Stimulated activated CD4-positive, alpha-beta T cell treated with anti-CD3 and anti-CD28 coated beads, Interleukin-12 subunit alpha, Interleukin-12 subunit beta, amount 100 ng/mL, for 4 hours (primary cell): ENCODE results near the gene KCNMB2.

Source experiments
- DNase-seq: peaks from one replicate; pipeline ENCODE4 v3.0.0-alpha.2; 2020

The KCNMB2 gene

GRCh38 chr3:178583963-178584575 is 47.8 kb downstream of the KCNMB2 start:
- no peak for DNase-seq

- no peak for DNase-seq
These were observed 48.6 kb downstream of the KCNMB2 start for GRCh38 chr3:178584722-178585380.

- no peak for DNase-seq
These were observed 49.2 kb downstream of the KCNMB2 start for GRCh38 chr3:178585454-178585853.

GRCh38 chr3:178586076-178586475 is 49.8 kb downstream of the KCNMB2 start:
- DNase-seq, result no peak

- DNase-seq, result no peak
These were observed 52.4 kb downstream of the KCNMB2 start for GRCh38 chr3:178588628-178589027.

GRCh38 chr3:178593786-178594185 is 57.5 kb downstream of the KCNMB2 start:
- DNase-seq, result no peak

GRCh38 chr3:178597371-178597770 is 61.1 kb downstream of the KCNMB2 start:
- DNase-seq, result no peak

- DNase-seq, result no peak
These were observed 66.6 kb downstream of the KCNMB2 start for GRCh38 chr3:178602856-178603255.

- no peak for DNase-seq
These were observed 67.5 kb downstream of the KCNMB2 start for GRCh38 chr3:178603735-178604134.

GRCh38 chr3:178618197-178618596 is 82.0 kb downstream of the KCNMB2 start:
- no peak for DNase-seq

- DNase-seq, result no peak
These were observed 82.7 kb downstream of the KCNMB2 start for GRCh38 chr3:178618896-178619295.

- no peak for DNase-seq
These were observed 87.5 kb downstream of the KCNMB2 start for GRCh38 chr3:178623666-178624255.

- DNase-seq, result no peak
These were observed 88.0 kb downstream of the KCNMB2 start for GRCh38 chr3:178624276-178624675.

- DNase-seq, result no peak
These were observed 88.9 kb downstream of the KCNMB2 start for GRCh38 chr3:178625053-178625600.

GRCh38 chr3:178628037-178628436 is 91.8 kb downstream of the KCNMB2 start:
- no peak for DNase-seq

GRCh38 chr3:178629430-178630178 is 93.4 kb downstream of the KCNMB2 start:
- no peak for DNase-seq

- DNase-seq, result no peak
These were observed 95.7 kb downstream of the KCNMB2 start for GRCh38 chr3:178631950-178632349.

- DNase-seq, result no peak
These were observed 98.7 kb downstream of the KCNMB2 start for GRCh38 chr3:178634975-178635374.

GRCh38 chr3:178637802-178638201 is 101.6 kb downstream of the KCNMB2 start:
- DNase-seq, result no peak

- DNase-seq, result no peak
These were observed 109.3 kb downstream of the KCNMB2 start for GRCh38 chr3:178645503-178645902.

- no peak for DNase-seq
These were observed 110.1 kb downstream of the KCNMB2 start for GRCh38 chr3:178646186-178646862.

- DNase-seq, result no peak
These were observed 119.3 kb downstream of the KCNMB2 start for GRCh38 chr3:178655488-178655887.
